ENCODE data around the gene BABAM2.
"Not testable (repeated sequence)": the region's sequence is repeated elsewhere in the genome, so short reads cannot be mapped to it uniquely, and the experiment has no call there.

The BABAM2 gene

DNA sequence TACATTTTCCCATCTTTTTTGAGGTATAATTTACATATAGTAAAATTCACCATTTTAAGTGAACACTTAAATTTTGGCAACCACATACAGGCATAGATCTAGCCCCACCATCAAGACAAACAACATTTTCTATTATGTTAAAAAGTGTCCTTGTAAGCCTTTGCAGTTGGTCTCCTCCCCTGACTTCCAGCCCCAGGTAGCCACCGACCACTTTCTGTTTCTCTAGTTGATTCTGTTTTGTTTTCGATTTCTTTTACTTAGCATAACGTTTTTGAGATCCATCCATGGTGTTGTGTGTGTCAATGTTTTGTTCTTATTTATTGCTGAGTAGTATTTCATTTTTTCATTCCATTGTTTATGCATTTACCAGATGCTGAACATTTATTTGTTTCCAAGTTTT, 366.7 kb downstream of the BABAM2 start:
- H3K4me3 ChIP-seq (ENCODE audit: low read depth, low read length), result no peak overlapping the region
- H3K9me3 ChIP-seq (ENCODE audit: control insufficient read depth, insufficient read depth, low read depth, low read length), result no peaks in the 10 kb centered on the region
- POLR2A ChIA-PET, result no interaction called here
- no peaks in the 10 kb centered on the region for H3K4me1 ChIP-seq (ENCODE audit: control insufficient read depth, insufficient read depth, low read length)
- H3K36me3 ChIP-seq (ENCODE audit: control insufficient read depth in 2 of 2, insufficient read depth in 1 of 2, low read length in 2 of 2), result no peaks in the 10 kb centered on the region; a peak in 1 of 3 replicates
- TF ChIP-seq, protein P1, sequence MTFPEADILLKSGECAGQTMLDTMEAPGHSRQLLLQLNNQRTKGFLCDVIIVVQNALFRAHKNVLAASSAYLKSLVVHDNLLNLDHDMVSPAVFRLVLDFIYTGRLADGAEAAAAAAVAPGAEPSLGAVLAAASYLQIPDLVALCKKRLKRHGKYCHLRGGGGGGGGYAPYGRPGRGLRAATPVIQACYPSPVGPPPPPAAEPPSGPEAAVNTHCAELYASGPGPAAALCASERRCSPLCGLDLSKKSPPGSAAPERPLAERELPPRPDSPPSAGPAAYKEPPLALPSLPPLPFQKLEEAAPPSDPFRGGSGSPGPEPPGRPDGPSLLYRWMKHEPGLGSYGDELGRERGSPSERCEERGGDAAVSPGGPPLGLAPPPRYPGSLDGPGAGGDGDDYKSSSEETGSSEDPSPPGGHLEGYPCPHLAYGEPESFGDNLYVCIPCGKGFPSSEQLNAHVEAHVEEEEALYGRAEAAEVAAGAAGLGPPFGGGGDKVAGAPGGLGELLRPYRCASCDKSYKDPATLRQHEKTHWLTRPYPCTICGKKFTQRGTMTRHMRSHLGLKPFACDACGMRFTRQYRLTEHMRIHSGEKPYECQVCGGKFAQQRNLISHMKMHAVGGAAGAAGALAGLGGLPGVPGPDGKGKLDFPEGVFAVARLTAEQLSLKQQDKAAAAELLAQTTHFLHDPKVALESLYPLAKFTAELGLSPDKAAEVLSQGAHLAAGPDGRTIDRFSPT (tag by site-specific recombination; IDR thresholded peaks at IDR 0.05), result no peak
- TF ChIP-seq, protein P2, sequence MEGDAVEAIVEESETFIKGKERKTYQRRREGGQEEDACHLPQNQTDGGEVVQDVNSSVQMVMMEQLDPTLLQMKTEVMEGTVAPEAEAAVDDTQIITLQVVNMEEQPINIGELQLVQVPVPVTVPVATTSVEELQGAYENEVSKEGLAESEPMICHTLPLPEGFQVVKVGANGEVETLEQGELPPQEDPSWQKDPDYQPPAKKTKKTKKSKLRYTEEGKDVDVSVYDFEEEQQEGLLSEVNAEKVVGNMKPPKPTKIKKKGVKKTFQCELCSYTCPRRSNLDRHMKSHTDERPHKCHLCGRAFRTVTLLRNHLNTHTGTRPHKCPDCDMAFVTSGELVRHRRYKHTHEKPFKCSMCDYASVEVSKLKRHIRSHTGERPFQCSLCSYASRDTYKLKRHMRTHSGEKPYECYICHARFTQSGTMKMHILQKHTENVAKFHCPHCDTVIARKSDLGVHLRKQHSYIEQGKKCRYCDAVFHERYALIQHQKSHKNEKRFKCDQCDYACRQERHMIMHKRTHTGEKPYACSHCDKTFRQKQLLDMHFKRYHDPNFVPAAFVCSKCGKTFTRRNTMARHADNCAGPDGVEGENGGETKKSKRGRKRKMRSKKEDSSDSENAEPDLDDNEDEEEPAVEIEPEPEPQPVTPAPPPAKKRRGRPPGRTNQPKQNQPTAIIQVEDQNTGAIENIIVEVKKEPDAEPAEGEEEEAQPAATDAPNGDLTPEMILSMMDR (tag by site-specific recombination; IDR thresholded peaks at IDR 0.05), result no peak
- TF ChIP-seq, protein P3, sequence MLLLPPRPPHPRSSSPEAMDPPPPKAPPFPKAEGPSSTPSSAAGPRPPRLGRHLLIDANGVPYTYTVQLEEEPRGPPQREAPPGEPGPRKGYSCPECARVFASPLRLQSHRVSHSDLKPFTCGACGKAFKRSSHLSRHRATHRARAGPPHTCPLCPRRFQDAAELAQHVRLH (tag by site-specific recombination; IDR thresholded peaks at IDR 0.05), result no peak
- no peak for TF ChIP-seq WT1 (tag by site-specific recombination; IDR thresholded peaks at IDR 0.05)
- no peak for TF ChIP-seq SP7 (tag by site-specific recombination; IDR thresholded peaks at IDR 0.05)
- H3K27ac ChIP-seq (ENCODE audit: extremely low read depth, low read depth, low read length), result no peak overlapping the region
- CTCF ChIA-PET, result no interaction called here

DNA sequence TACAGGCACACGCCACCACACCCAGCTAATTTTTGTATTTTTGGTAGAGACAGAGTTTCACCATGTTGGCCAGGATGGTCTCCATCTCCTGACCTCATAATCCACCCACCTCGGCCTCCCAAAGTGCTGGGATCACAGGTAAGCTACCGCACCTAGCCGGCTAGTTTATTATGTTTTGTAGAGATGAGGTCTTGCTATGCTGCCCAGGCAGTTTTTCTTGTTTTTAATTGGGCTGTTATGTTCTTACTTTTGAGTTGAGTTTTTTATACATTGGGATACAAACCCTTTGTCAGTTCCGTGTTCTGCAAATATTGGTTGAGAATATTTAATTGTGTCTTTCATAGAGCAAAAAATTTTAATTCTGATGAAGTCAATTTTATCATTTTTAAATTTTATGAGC, 368.7 kb downstream of the BABAM2 start:
- POLR2A ChIA-PET; H3K4me1 ChIP-seq (ENCODE audit: control insufficient read depth, insufficient read depth, low read length); H3K9me3 ChIP-seq (ENCODE audit: control insufficient read depth, insufficient read depth, low read depth, low read length); H3K27ac ChIP-seq (ENCODE audit: extremely low read depth, low read depth, low read length); H3K36me3 ChIP-seq (ENCODE audit: control insufficient read depth in 2 of 2, insufficient read depth in 1 of 2, low read length in 2 of 2); H3K4me3 ChIP-seq (ENCODE audit: low read depth, low read length): not testable (repeated sequence)
- CTCF ChIA-PET, result interaction anchor here (0.6 kb wide), 1 partner anchor 10 kb away, joined by 3 read pairs; no protein-coding TSS in a partner anchor

DNA sequence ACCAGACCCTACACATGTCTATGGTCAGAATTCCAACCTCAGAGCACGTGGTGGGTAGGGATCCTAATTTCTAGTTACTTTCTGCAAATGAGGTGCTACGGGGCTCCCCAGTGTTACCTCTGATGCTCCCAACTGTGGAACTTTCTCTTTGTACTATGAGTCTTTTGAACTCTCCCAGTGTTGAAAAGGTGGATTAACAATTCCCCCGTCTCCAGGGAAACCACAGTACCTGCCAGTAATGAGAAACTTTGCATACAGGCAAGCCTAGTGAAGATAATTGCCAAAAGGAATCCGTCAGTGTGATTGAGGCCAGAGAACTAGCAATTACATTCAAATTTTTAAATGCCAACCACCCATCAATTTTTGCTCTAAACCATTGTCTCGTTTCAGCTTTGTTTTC, 373.2 kb downstream of the BABAM2 start:
- Histone ChIP-seq H3K9me3 (ENCODE audit: control insufficient read depth, insufficient read depth, low read depth, low read length) (no peaks in the 10 kb centered on the region), H3K36me3 (ENCODE audit: control insufficient read depth in 2 of 2, insufficient read depth in 1 of 2, low read length in 2 of 2) (no peaks in the 10 kb centered on the region; a peak in 1 of 3 replicates), H3K27ac (ENCODE audit: extremely low read depth, low read depth, low read length) (no peak overlapping the region), H3K4me3 (ENCODE audit: low read depth, low read length) (no peak overlapping the region), H3K4me1 (ENCODE audit: control insufficient read depth, insufficient read depth, low read length) (peaks cover 14% of the 10 kb centered on the region)
- ChIA-PET CTCF (no interaction called here), POLR2A (no interaction called here)
- TF ChIP-seq, protein P4, sequence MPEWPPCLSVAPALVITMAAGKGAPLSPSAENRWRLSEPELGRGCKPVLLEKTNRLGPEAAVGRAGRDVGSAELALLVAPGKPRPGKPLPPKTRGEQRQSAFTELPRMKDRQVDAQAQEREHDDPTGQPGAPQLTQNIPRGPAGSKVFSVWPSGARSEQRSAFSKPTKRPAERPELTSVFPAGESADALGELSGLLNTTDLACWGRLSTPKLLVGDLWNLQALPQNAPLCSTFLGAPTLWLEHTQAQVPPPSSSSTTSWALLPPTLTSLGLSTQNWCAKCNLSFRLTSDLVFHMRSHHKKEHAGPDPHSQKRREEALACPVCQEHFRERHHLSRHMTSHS (tag by site-specific recombination; IDR thresholded peaks at IDR 0.05), result no peak
- TF ChIP-seq ZNF658 (tag by site-specific recombination; IDR thresholded peaks at IDR 0.05), result no peak
- no peak for TF ChIP-seq ZNF521 (tag by site-specific recombination; IDR thresholded peaks at IDR 0.05)
- no peak for TF ChIP-seq ZNF266 (tag by site-specific recombination; IDR thresholded peaks at IDR 0.05; ENCODE audit: low read depth)
- TF ChIP-seq ZNF626 (tag by site-specific recombination; IDR thresholded peaks at IDR 0.05), result no peak
- TF ChIP-seq, protein P5, sequence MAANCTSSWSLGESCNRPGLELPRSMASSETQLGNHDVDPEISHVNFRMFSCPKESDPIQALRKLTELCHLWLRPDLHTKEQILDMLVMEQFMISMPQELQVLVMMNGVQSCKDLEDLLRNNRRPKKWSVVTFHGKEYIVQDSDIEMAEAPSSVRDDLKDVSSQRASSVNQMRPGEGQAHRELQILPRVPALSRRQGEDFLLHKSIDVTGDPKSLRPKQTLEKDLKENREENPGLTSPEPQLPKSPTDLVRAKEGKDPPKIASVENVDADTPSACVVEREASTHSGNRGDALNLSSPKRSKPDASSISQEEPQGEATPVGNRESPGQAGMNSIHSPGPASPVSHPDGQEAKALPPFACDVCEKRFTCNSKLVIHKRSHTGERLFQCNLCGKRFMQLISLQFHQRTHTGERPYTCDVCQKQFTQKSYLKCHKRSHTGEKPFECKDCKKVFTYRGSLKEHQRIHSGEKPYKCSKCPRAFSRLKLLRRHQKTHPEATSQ (tag by site-specific recombination; IDR thresholded peaks at IDR 0.05), result no peak
- TF ChIP-seq ZNF843 (tag by site-specific recombination; IDR thresholded peaks at IDR 0.05), result no peak
- no peak for TF ChIP-seq SP3 (tag by site-specific recombination; IDR thresholded peaks at IDR 0.05)
- TF ChIP-seq ZBTB20 (tag by site-specific recombination; IDR thresholded peaks at IDR 0.05), result no peak
- TF ChIP-seq ZNF202 (tag by site-specific recombination; IDR thresholded peaks at IDR 0.05; ENCODE audit: borderline replicate concordance), result no peak
- TF ChIP-seq, protein P6, sequence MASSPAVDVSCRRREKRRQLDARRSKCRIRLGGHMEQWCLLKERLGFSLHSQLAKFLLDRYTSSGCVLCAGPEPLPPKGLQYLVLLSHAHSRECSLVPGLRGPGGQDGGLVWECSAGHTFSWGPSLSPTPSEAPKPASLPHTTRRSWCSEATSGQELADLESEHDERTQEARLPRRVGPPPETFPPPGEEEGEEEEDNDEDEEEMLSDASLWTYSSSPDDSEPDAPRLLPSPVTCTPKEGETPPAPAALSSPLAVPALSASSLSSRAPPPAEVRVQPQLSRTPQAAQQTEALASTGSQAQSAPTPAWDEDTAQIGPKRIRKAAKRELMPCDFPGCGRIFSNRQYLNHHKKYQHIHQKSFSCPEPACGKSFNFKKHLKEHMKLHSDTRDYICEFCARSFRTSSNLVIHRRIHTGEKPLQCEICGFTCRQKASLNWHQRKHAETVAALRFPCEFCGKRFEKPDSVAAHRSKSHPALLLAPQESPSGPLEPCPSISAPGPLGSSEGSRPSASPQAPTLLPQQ (tag by site-specific recombination; IDR thresholded peaks at IDR 0.05), result no peak
- TF ChIP-seq ZNF157 (tag by site-specific recombination; IDR thresholded peaks at IDR 0.05), result no peak
- TF ChIP-seq OSR2 (tag by site-specific recombination; IDR thresholded peaks at IDR 0.05), result no peak
- no peak for TF ChIP-seq ZNF138 (tag by site-specific recombination; IDR thresholded peaks at IDR 0.05; ENCODE audit: borderline replicate concordance)
- TF ChIP-seq ZNF660 (tag by site-specific recombination; IDR thresholded peaks at IDR 0.05), result no peak
- no peak for TF ChIP-seq ZNF214 (tag by site-specific recombination; IDR thresholded peaks at IDR 0.05; ENCODE audit: borderline replicate concordance)
